Fibroblast of the aortic adventitia (primary cell): ENCODE data around the gene TM9SF1. TPM values are rescaled to one million over a fixed set of nuclear protein-coding genes. Genes with fewer than 3 reads are reported as not detected.
A peak's percentile ranks its signal among the peaks of the same experiment; 100 is the strongest.

Source experiments
- DNase-seq: peaks from one replicate; pipeline ENCODE4 v3.0.0-alpha.2; 2010; ENCODE audit warnings: low read depth
- H3K4me3 ChIP-seq: 2 replicates; pipeline ENCODE4 v1.5.1; 2011; ENCODE audit warnings: low read depth, mild to moderate bottlenecking, control low read depth, low read length, moderate library complexity
- small RNA-seq: library from RNA; depleted of rRNA; stranded (forward); fragments of <200 nt; gene quantifications from one replicate; pipeline ENCODE3, GENCODE V24; 2012
- total RNA-seq: library from RNA; depleted of rRNA; stranded (reverse); fragments of >200 nt; gene quantifications from 2 replicates; pipeline ENCODE4 v1.2.3, GENCODE V29; 2012; ENCODE audit warnings: low replicate concordance
- TF ChIP-seq, protein P1 (sequence below): IDR thresholded peaks from 2 replicates; pipeline ENCODE4 v1.5.1; 2011; ENCODE audit warnings: mild to moderate bottlenecking, low read length, control low read depth, inconsistent platforms; ENCODE audit not compliant: insufficient read depth

Gene TM9SF1
- total RNA-seq, 1 donor, result 73.9 TPM

GRCh38 chr14:24143511-24143910 is 51.7 kb downstream of the TM9SF1 start:
- TF ChIP-seq, protein P1, sequence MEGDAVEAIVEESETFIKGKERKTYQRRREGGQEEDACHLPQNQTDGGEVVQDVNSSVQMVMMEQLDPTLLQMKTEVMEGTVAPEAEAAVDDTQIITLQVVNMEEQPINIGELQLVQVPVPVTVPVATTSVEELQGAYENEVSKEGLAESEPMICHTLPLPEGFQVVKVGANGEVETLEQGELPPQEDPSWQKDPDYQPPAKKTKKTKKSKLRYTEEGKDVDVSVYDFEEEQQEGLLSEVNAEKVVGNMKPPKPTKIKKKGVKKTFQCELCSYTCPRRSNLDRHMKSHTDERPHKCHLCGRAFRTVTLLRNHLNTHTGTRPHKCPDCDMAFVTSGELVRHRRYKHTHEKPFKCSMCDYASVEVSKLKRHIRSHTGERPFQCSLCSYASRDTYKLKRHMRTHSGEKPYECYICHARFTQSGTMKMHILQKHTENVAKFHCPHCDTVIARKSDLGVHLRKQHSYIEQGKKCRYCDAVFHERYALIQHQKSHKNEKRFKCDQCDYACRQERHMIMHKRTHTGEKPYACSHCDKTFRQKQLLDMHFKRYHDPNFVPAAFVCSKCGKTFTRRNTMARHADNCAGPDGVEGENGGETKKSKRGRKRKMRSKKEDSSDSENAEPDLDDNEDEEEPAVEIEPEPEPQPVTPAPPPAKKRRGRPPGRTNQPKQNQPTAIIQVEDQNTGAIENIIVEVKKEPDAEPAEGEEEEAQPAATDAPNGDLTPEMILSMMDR, result no peak
- H3K4me3 ChIP-seq, result no peak overlapping the region
- peak; percentile 31 for DNase-seq

DNA sequence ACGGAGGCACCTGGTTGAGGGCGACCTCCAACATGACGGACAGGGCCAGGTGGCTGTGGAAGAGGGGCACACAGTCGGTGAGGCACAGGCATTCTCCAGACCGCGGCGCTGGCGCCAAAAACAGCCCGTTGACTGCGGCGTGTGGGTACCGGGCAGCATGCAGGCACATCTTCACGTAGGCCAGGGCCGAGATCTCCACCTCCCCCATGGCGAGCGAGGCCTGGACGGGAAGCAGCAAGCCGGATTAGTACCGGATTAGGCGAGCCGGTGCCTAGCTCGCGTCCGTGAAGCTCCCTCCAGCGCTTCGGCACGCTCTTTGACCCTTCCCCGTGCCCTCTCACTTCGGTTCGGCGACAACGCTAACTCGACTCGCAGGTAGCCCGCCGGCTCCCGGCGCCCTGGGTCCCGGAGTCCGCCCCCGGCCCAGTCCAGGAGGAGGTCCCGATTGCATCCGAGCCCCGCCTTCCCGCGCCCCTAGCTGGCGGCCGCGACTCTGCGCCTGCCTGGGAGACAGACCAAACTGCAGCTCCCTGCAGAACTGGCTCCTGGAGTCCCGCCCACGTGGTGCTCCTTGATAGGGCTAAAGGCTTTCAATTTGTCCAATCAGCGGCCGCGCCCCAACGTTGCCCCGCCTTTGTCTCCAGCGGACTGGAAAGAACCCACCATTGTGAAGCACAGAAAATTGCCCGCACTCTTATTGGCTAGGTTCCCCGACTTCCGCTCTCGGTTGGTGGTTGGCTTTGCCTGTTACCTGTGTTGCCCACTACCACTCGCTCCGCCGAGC is 54.0 kb downstream of the TM9SF1 start, which contains the start of gene EMC9:
Gene EMC9, minus strand, starts transcription at position 495 of the 784 bp plus-strand sequence. Its CDS starts 287 bp downstream, at position 208.
- DNase-seq, result peak; percentile 99
- TF ChIP-seq, protein P1, result peak; percentile 60

DNA sequence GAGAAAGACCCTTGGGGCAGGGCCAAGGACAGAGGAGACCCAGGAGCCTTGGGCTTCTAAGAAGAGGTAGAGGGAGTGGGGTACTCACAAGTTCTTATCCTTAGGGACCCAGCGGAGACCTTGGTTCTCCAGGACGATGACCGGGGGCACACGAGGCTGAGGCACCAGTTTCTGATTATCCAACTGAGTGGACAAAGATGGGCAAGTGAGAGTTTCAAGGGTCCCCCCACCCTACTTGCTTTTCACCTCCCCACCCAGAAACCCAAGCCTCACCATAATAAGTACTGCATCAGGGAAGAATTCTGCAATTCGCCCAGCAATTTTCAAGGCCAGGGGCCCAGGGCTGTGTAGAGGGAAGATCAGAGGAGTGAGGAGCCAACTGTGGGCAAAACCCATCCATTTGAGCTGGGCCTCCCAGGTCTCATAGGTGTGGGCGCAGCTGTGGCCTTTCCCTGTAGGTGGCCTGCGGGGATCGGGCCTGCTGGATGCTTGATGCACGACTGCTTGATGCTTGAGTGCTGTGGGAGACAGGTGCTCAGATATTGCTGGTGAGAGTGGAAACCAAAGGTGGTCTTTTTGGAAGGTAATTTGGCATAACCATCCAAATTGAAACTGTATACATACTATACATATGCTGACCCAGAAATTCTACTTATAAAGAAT is 55.8 kb downstream of the TM9SF1 start:
- DNase-seq, result no peak
- H3K4me3 ChIP-seq, result peak overlapping the region; percentile 17
- TF ChIP-seq, protein P1, result no peak

More for the DNA sequence above, 54.0 kb downstream of the TM9SF1 start, which contains the start of gene EMC9:
- H3K4me3 ChIP-seq, result peak within 1 kb of the TSS; percentile 92

Small RNA genes within 50 kb of the gene (small RNA-seq; reads per million reads assigned to genes)
- gene AL136295.4 (not detected), gene CHMP4A (not detected), gene IPO4 (not detected), gene IRF9 (not detected), gene MDP1 (not detected), gene RNA5SP383 (not detected)

Other genes starting within 250 kb of the TM9SF1 start
- gene DHRS4, start 241.7 kb downstream of the TM9SF1 start, total RNA-seq, result 21.4 and 58.4 TPM in 2 replicates
- 5.5 and 8.3 TPM in 2 replicates for gene DHRS4L2, start 206.5 kb downstream of the TM9SF1 start, total RNA-seq
- not detected in 2 replicates for gene CARMIL3, start 143.4 kb downstream of the TM9SF1 start, total RNA-seq
- gene CPNE6, start 123.9 kb downstream of the TM9SF1 start, total RNA-seq, result not detected in 2 replicates
- gene PCK2, start 101.1 kb downstream of the TM9SF1 start, total RNA-seq, result 20.1 and 36.5 TPM in 2 replicates
- 44.6 and 85.3 TPM in 2 replicates for gene DCAF11, start 80.7 kb downstream of the TM9SF1 start, total RNA-seq
- 0.90 and 4.1 TPM in 2 replicates for gene NRL, start 80.5 kb downstream of the TM9SF1 start, total RNA-seq
- 0.18 TPM in 1 of 2 replicates, not detected in the other for gene FITM1, start 64.8 kb downstream of the TM9SF1 start, total RNA-seq
- 84.8 and 117 TPM in 2 replicates for gene PSME1, start 59.2 kb downstream of the TM9SF1 start, total RNA-seq
- gene EMC9, start 53.9 kb downstream of the TM9SF1 start, total RNA-seq, result 3.8 and 11.9 TPM in 2 replicates
- gene PSME2, start 48.8 kb downstream of the TM9SF1 start, total RNA-seq, result 33.4 and 78.3 TPM in 2 replicates
- gene RNF31, start 47.9 kb downstream of the TM9SF1 start, total RNA-seq, result 51.1 and 165 TPM in 2 replicates
- gene IRF9, start 34.2 kb downstream of the TM9SF1 start, total RNA-seq, result 43.8 and 63.1 TPM in 2 replicates
- gene REC8, start 23.4 kb downstream of the TM9SF1 start, total RNA-seq, result 1.9 and 4.2 TPM in 2 replicates
- 44.0 and 52.0 TPM in 2 replicates for gene IPO4, start 6.6 kb downstream of the TM9SF1 start, total RNA-seq
- 0.27 TPM in 1 of 2 replicates, not detected in the other for gene TSSK4, start 10.3 kb upstream of the TM9SF1 start, total RNA-seq
- 70.7 and 159 TPM in 2 replicates for gene CHMP4A, start 18.0 kb upstream of the TM9SF1 start, total RNA-seq
- gene MDP1, start 20.6 kb upstream of the TM9SF1 start, total RNA-seq, result 11.8 and 23.2 TPM in 2 replicates
- 38.8 and 136 TPM in 2 replicates for gene NEDD8, start 36.9 kb upstream of the TM9SF1 start, total RNA-seq
- 53.6 and 207 TPM in 2 replicates for gene GMPR2, start 37.5 kb upstream of the TM9SF1 start, total RNA-seq
- gene TINF2, start 47.2 kb upstream of the TM9SF1 start, total RNA-seq, result 53.0 and 60.5 TPM in 2 replicates
- gene TGM1, start 67.7 kb upstream of the TM9SF1 start, total RNA-seq, result 0.36 and 6.1 TPM in 2 replicates
- gene RABGGTA, start 76.2 kb upstream of the TM9SF1 start, total RNA-seq, result 21.2 and 26.7 TPM in 2 replicates
- 8.7 and 20.7 TPM in 2 replicates for gene DHRS1, start 104.3 kb upstream of the TM9SF1 start, total RNA-seq
- gene NOP9, start 104.4 kb upstream of the TM9SF1 start, total RNA-seq, result 16.4 and 19.6 TPM in 2 replicates
- gene CIDEB, start 112.5 kb upstream of the TM9SF1 start, total RNA-seq, result 1.9 and 4.2 TPM in 2 replicates
- gene LTB4R2, start 114.7 kb upstream of the TM9SF1 start, total RNA-seq, result 3.5 and 18.6 TPM in 2 replicates
- 0.98 and 1.5 TPM in 2 replicates for gene LTB4R, start 116.1 kb upstream of the TM9SF1 start, total RNA-seq
- 1.2 and 6.3 TPM in 2 replicates for gene ADCY4, start 139.6 kb upstream of the TM9SF1 start, total RNA-seq
- gene RIPK3, start 144.6 kb upstream of the TM9SF1 start, total RNA-seq, result 0.99 and 3.0 TPM in 2 replicates
- 77.9 and 221 TPM in 2 replicates for gene NFATC4, start 172.7 kb upstream of the TM9SF1 start, total RNA-seq
- 14.1 and 45.1 TPM in 2 replicates for gene NYNRIN, start 203.6 kb upstream of the TM9SF1 start, total RNA-seq
- 5.9 and 6.2 TPM in 2 replicates for gene CBLN3, start 234.2 kb upstream of the TM9SF1 start, total RNA-seq
- gene KHNYN, start 234.5 kb upstream of the TM9SF1 start, total RNA-seq, result 37.1 and 39.8 TPM in 2 replicates
- 12.6 and 13.7 TPM in 2 replicates for gene SDR39U1, start 247.3 kb upstream of the TM9SF1 start, total RNA-seq